HepG2 (cell line): ENCODE data around the gene MYH9. TPM values are rescaled to one million over a fixed set of nuclear protein-coding genes. Genes with fewer than 3 reads are reported as not detected.

Source experiments
- BORCS8-MEF2B ChIP-seq: sonication (generic); formaldehyde crosslinking; IDR thresholded peaks from 2 replicates; pipeline ENCODE4 v1.8.0; 2022; ENCODE audit warnings: mild to moderate bottlenecking, missing genetic modification reagents
- FOXA1 ChIP-seq, 2 experiments: fragments of 450-650 bp in 1 of 2; sonication (generic) in 1 of 2; formaldehyde crosslinking in 1 of 2; IDR thresholded peaks; 2 replicates each; pipeline versions ENCODE4 v1.4.0 to v1.6.1; 2016 to 2020; ENCODE audit warnings: missing genetic modification reagents in 1 of 2
- HMGA1 ChIP-seq: sonication (generic); formaldehyde crosslinking; conservative IDR thresholded peaks from 2 replicates; pipeline ENCODE4 v1.4.0; 2020; ENCODE audit warnings: missing genetic modification reagents
- MEIS2 ChIP-seq: sonication (generic); formaldehyde crosslinking; IDR thresholded peaks from 2 replicates; pipeline ENCODE4 v1.9.0; 2021; ENCODE audit warnings: mild to moderate bottlenecking, missing genetic modification reagents
- RARG ChIP-seq: sonication (generic); formaldehyde crosslinking; IDR thresholded peaks from 2 replicates; pipeline ENCODE4 v1.4.0; 2020; ENCODE audit warnings: low read depth, mild to moderate bottlenecking, missing genetic modification reagents
- RBFOX2 ChIP-seq: fragments of 200-400 bp; formaldehyde crosslinking; IDR thresholded peaks from 2 replicates; pipeline ENCODE4 v1.6.1; 2017; ENCODE audit warnings: low read depth, mild to moderate bottlenecking, low read length
- YEATS4 ChIP-seq: sonication (generic); formaldehyde crosslinking; IDR thresholded peaks from 2 replicates; pipeline ENCODE4 v1.4.0; 2020; ENCODE audit warnings: missing genetic modification reagents, borderline replicate concordance
- ZFP82 ChIP-seq: sonication (generic); formaldehyde crosslinking; IDR thresholded peaks from 2 replicates; pipeline ENCODE4 v1.5.1; 2020; ENCODE audit warnings: mild to moderate bottlenecking, missing genetic modification reagents, borderline replicate concordance
- ZNF121 ChIP-seq: sonication (generic); formaldehyde crosslinking; IDR thresholded peaks from 2 replicates; pipeline ENCODE4 v1.5.0; 2020; ENCODE audit warnings: mild to moderate bottlenecking, missing genetic modification reagents
- ZNF460 ChIP-seq: sonication (generic); formaldehyde crosslinking; IDR thresholded peaks from 2 replicates; pipeline ENCODE4 v1.5.1; 2020; ENCODE audit warnings: missing genetic modification reagents, mild to moderate bottlenecking, borderline replicate concordance
- ZNF510 ChIP-seq: sonication (generic); formaldehyde crosslinking; IDR thresholded peaks from 2 replicates; pipeline ENCODE4 v1.4.0; 2020; ENCODE audit warnings: low read depth, mild to moderate bottlenecking, missing genetic modification reagents
- polyA plus RNA-seq, 8 experiments: library from polyadenylated mRNA; depleted of rRNA in 3 of 8; stranded (reverse) in 7 of 8; unstranded in 1 of 8; fragments of >200 nt; fragmentation: Illumina TruSeq in 4 of 8; extraction: Trizol in 4 of 8; gene quantifications; 2 replicates each; pipeline versions ENCODE4 v1.2.1 to v1.2.3, GENCODE V29; 2011 to 2016; ENCODE audit warnings: low read depth in 4 of 8, missing spikeins in 1 of 8, mixed read lengths in 1 of 8; ENCODE audit not compliant: insufficient read depth in 1 of 8
- total RNA-seq, 5 experiments: library from RNA; depleted of rRNA; stranded (reverse); fragments of >200 nt; fragmentation: Illumina TruSeq; extraction: Trizol; gene quantifications; 2 replicates each; pipeline ENCODE4 v1.2.3, GENCODE V29; 2016; ENCODE audit warnings: low read depth in 1 of 5
- TF ChIP-seq, protein P1 (sequence below): sonication (generic); formaldehyde crosslinking; IDR thresholded peaks from 2 replicates; pipeline ENCODE4 v1.5.0; 2020; ENCODE audit warnings: mild to moderate bottlenecking, missing genetic modification reagents
- TF ChIP-seq, protein P2 (sequence below): sonication (generic); formaldehyde crosslinking; IDR thresholded peaks from 2 replicates; pipeline ENCODE4 v1.5.1; 2020; ENCODE audit warnings: mild to moderate bottlenecking, missing genetic modification reagents, borderline replicate concordance
- TF ChIP-seq, protein P3 (sequence below): sonication (generic); formaldehyde crosslinking; IDR thresholded peaks from 2 replicates; pipeline ENCODE4 v1.5.0; 2020; ENCODE audit warnings: missing genetic modification reagents, mild to moderate bottlenecking, borderline replicate concordance

The MYH9 gene
- total and polyA plus RNA-seq, 2 of the 13 experiments (the other 11 are each of a cell fraction or from before 2014, with no cell fraction given): 50.7 to 98.5 TPM

DNA sequence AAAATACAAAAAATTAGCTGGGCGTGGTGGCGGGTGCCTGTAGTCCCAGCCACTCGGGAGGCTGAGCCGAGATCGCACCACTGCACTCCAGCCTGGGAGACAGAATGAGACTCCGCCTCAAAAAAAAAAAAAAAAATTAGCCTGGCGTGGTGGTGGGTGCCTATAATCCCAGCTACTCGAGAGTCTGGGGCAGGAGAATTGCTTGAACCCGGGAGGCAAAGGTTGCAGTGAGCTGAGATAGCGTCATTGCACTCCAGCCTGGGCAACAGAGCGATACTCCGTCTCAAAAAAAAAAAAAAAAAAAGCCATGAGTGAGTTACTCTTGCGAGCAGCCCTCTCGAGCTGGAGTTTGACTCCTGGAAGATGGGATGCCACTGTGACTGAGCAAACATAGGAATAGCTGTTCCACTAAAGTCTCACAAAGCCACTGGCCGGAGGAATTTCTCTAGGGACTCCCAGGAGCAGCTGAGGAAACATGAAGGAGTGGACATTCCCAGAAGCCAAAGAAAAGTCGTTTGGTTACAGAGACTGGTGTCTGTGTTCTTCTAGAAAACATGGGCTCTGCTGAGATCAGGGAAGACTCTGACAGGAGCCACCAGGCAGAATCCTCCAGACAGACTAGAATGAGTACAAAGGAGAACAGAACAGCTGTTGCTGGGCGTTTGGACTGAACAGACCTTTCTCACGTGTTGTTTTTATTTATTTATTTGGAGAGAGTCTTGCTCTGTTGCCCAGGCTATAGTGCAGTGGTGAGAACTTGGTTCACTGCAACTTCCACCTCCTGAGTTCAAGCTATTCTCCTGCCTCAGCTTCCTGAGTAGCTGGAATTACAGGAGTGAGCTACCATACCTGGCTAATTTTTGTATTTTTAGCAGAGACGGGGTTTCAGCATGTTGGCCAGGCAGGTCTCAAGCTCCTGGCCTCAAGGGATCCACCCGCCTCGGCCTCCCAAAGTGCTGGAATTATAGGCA, 32.4 kb upstream of the MYH9 start (continued):
- TF ChIP-seq HMGA1 (CRISPR knock-in tag) (no peak), YEATS4 (0 out of 2 replicates have a peak, but pooled peaks have one; percentile 10), RBFOX2 (peak; percentile 27; the same call in 1 of the 2 replicates), FOXA1 (IDR thresholded peaks at IDR 0.05) (no peak), FOXA1 (CRISPR knock-in tag; IDR thresholded peaks at IDR 0.05) (no peak), MEIS2 (peak; percentile 2; the same call in 1 of the 2 replicates), ZNF510 (CRISPR knock-in tag) (peak; percentile 11; the same call in 1 of the 2 replicates), ZFP82 (peak; percentile 48; the same call in 1 of the 2 replicates), ZNF460 (CRISPR knock-in tag) (peak; percentile 91), BORCS8-MEF2B (CRISPR knock-in tag) (0 out of 2 replicates have a peak, but pooled peaks have one; percentile 25), ZNF121 (CRISPR knock-in tag) (peak; percentile 92), RARG (0 out of 2 replicates have a peak, but pooled peaks have one; percentile 29)
- TF ChIP-seq, protein P1, sequence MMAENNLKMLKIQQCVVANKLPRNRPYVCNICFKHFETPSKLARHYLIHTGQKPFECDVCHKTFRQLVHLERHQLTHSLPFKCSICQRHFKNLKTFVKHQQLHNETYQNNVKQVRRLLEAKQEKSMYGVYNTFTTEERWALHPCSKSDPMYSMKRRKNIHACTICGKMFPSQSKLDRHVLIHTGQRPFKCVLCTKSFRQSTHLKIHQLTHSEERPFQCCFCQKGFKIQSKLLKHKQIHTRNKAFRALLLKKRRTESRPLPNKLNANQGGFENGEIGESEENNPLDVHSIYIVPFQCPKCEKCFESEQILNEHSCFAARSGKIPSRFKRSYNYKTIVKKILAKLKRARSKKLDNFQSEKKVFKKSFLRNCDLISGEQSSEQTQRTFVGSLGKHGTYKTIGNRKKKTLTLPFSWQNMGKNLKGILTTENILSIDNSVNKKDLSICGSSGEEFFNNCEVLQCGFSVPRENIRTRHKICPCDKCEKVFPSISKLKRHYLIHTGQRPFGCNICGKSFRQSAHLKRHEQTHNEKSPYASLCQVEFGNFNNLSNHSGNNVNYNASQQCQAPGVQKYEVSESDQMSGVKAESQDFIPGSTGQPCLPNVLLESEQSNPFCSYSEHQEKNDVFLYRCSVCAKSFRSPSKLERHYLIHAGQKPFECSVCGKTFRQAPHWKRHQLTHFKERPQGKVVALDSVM (CRISPR knock-in tag): no peak
- TF ChIP-seq, protein P2, sequence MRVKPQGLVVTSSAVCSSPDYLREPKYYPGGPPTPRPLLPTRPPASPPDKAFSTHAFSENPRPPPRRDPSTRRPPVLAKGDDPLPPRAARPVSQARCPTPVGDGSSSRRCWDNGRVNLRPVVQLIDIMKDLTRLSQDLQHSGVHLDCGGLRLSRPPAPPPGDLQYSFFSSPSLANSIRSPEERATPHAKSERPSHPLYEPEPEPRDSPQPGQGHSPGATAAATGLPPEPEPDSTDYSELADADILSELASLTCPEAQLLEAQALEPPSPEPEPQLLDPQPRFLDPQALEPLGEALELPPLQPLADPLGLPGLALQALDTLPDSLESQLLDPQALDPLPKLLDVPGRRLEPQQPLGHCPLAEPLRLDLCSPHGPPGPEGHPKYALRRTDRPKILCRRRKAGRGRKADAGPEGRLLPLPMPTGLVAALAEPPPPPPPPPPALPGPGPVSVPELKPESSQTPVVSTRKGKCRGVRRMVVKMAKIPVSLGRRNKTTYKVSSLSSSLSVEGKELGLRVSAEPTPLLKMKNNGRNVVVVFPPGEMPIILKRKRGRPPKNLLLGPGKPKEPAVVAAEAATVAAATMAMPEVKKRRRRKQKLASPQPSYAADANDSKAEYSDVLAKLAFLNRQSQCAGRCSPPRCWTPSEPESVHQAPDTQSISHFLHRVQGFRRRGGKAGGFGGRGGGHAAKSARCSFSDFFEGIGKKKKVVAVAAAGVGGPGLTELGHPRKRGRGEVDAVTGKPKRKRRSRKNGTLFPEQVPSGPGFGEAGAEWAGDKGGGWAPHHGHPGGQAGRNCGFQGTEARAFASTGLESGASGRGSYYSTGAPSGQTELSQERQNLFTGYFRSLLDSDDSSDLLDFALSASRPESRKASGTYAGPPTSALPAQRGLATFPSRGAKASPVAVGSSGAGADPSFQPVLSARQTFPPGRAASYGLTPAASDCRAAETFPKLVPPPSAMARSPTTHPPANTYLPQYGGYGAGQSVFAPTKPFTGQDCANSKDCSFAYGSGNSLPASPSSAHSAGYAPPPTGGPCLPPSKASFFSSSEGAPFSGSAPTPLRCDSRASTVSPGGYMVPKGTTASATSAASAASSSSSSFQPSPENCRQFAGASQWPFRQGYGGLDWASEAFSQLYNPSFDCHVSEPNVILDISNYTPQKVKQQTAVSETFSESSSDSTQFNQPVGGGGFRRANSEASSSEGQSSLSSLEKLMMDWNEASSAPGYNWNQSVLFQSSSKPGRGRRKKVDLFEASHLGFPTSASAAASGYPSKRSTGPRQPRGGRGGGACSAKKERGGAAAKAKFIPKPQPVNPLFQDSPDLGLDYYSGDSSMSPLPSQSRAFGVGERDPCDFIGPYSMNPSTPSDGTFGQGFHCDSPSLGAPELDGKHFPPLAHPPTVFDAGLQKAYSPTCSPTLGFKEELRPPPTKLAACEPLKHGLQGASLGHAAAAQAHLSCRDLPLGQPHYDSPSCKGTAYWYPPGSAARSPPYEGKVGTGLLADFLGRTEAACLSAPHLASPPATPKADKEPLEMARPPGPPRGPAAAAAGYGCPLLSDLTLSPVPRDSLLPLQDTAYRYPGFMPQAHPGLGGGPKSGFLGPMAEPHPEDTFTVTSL: 0 out of 2 replicates have a peak, but pooled peaks have one; percentile 15
- TF ChIP-seq, protein P3, sequence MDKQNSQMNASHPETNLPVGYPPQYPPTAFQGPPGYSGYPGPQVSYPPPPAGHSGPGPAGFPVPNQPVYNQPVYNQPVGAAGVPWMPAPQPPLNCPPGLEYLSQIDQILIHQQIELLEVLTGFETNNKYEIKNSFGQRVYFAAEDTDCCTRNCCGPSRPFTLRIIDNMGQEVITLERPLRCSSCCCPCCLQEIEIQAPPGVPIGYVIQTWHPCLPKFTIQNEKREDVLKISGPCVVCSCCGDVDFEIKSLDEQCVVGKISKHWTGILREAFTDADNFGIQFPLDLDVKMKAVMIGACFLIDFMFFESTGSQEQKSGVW (CRISPR knock-in tag): 0 out of 2 replicates have a peak, but pooled peaks have one; percentile 23
